ENCODE measurements around the gene GNL3L.

DNA sequence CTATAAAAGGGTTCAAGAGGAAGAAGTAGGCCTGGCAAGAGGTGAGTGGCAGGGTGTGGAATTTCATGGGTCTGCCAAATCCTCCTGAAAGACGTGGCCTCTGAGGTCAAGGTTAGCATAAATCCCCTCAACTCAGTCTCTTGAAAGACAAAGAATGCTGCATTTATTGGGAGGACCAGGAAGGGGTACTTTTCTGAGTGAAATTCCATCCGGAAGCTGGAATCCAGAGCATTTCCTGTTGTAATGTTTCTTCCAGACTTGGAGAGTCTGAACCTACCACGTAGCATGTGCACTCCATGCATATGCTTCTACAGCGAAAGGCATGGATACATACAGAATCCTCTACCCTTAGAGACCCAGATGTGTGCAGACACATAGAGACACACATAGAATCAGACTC, 20.6 kb upstream of the GNL3L start:
- TF ChIP-seq EZH2 (IDR thresholded peaks at IDR 0.05; ENCODE audit: insufficient read depth, poor library complexity, severe bottlenecking) (no peak), EZH2phosphoT487 (IDR thresholded peaks at IDR 0.05; ENCODE audit: insufficient read depth, low read depth) (no peak)

All from GM23248 (cell line).